T-helper 2 cell treated with Interferon-gamma antibody and Interleukin-4, amounts not matched to agents 5 μg/mL and 100 μg/mL, for 36 hours (primary cell): ENCODE data around the gene FOS.
"Not testable (repeated sequence)": the region's sequence is repeated elsewhere in the genome, so short reads cannot be mapped to it uniquely, and the experiment has no call there.

Experiments
- DNase-seq: peaks from one replicate; pipeline ENCODE4 v3.0.0; 2021; ENCODE audit warnings: low spot score
- H3K27ac Mint-ChIP-seq: one replicate; pipeline ENCODE4 v1.8.0; 2021; ENCODE audit warnings: mild to moderate bottlenecking, mixed read lengths
- H3K27me3 Mint-ChIP-seq: one replicate; pipeline ENCODE4 v1.8.0; 2021; ENCODE audit warnings: low read depth, mixed read lengths
- H3K36me3 Mint-ChIP-seq: one replicate; pipeline ENCODE4 v1.8.0; 2021; ENCODE audit warnings: low read depth, mixed read lengths
- H3K4me1 Mint-ChIP-seq: one replicate; pipeline ENCODE4 v1.8.0; 2021; ENCODE audit warnings: low read depth, mixed read lengths
- H3K4me3 Mint-ChIP-seq: one replicate; pipeline ENCODE4 v1.8.0; 2022; ENCODE audit warnings: mild to moderate bottlenecking, moderate library complexity, mixed read lengths
- H3K9me3 Mint-ChIP-seq: one replicate; pipeline ENCODE4 v1.8.0; 2021; ENCODE audit warnings: mixed read lengths

Gene FOS

DNA sequence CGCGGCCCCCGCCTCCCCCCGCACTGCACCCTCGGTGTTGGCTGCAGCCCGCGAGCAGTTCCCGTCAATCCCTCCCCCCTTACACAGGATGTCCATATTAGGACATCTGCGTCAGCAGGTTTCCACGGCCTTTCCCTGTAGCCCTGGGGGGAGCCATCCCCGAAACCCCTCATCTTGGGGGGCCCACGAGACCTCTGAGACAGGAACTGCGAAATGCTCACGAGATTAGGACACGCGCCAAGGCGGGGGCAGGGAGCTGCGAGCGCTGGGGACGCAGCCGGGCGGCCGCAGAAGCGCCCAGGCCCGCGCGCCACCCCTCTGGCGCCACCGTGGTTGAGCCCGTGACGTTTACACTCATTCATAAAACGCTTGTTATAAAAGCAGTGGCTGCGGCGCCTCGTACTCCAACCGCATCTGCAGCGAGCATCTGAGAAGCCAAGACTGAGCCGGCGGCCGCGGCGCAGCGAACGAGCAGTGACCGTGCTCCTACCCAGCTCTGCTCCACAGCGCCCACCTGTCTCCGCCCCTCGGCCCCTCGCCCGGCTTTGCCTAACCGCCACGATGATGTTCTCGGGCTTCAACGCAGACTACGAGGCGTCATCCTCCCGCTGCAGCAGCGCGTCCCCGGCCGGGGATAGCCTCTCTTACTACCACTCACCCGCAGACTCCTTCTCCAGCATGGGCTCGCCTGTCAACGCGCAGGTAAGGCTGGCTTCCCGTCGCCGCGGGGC, at the start of gene FOS:
Gene FOS, plus strand, starts transcription at position 407 of the 731 bp plus-strand sequence. Its CDS starts 155 bp downstream, at position 562.
- DNase-seq, result peak; percentile 86
- peaks cover 80% of the 10 kb centered on the region for H3K27me3 Mint-ChIP-seq
- peak within 1 kb of the TSS; percentile 88 for H3K4me3 Mint-ChIP-seq
- H3K36me3 Mint-ChIP-seq, result peaks cover 6% of the 10 kb centered on the region
- H3K27ac Mint-ChIP-seq, result peak within 1 kb of the TSS; percentile 93
- H3K4me1 Mint-ChIP-seq, result peaks cover 31% of the 10 kb centered on the region
- H3K9me3 Mint-ChIP-seq, result no peaks in the 10 kb centered on the region

DNA sequence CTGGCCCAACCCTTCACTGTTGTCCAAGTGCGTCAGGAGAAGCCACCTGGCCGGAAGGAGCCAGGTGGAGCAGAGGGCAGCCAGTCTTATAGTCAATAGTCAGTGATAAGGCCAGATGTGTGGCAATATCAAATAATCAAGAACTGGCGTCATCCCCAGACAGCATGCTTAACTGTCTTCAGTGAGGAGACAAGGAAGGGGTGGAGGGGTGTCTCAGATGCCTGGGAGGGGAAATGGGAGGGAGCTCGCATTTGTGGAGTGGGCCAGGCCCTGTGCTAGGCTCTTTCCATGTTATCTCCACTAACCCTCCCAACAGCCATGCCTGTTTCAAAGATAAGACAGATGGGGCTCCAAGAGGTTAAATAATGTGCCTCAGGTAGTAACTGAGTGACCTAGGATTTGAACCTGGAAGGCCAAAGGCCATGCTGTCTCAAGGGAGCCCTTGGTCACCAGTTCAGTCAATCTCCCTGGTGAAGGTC, 48.9 kb upstream of the FOS start:
- no peaks in the 10 kb centered on the region for H3K9me3 Mint-ChIP-seq
- peak overlapping the region; percentile 27 for H3K4me3 Mint-ChIP-seq
- H3K27me3 Mint-ChIP-seq, result peaks cover 16% of the 10 kb centered on the region
- DNase-seq, result no peak
- H3K36me3 Mint-ChIP-seq, result no peaks in the 10 kb centered on the region
- H3K27ac Mint-ChIP-seq, result no peak overlapping the region
- peaks cover 39% of the 10 kb centered on the region for H3K4me1 Mint-ChIP-seq

- Mint-ChIP-seq H3K27me3 (peaks cover 16% of the 10 kb centered on the region), H3K36me3 (no peaks in the 10 kb centered on the region), H3K9me3 (no peaks in the 10 kb centered on the region), H3K4me3 (peak overlapping the region; percentile 27), H3K4me1 (peaks cover 39% of the 10 kb centered on the region), H3K27ac (peak overlapping the region; percentile 53)
- peak; percentile 25 for DNase-seq
These were observed 48.4 kb upstream of the FOS start for GRCh38 chr14:75230140-75230792.

- Mint-ChIP-seq H3K4me3 (no peak overlapping the region), H3K4me1 (peaks cover 39% of the 10 kb centered on the region), H3K27me3 (peaks cover 16% of the 10 kb centered on the region), H3K36me3 (no peaks in the 10 kb centered on the region), H3K27ac (no peak overlapping the region), H3K9me3 (no peaks in the 10 kb centered on the region)
- DNase-seq, result no peak
These were observed 47.3 kb upstream of the FOS start for GRCh38 chr14:75231320-75231719.

DNA sequence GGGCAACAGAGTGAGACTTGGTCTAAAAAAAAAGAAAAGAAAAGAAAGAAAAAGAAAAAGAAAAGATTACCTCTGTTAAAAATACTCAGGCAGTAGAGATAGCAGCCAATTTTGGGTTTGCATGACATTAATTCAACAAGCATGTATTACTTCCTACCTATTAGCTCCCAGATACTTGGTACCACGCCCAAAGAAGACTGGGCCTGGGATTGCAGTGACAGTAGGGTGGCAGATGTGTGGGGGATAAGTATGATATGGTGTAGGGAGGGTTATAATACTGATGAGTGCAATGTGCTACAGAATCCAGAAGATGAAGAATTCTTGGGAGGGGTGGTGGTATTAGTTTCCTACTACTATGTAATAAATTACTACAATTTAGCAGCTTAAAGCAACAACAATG, 46.4 kb upstream of the FOS start:
- Mint-ChIP-seq H3K27ac (peak overlapping the region; percentile 45), H3K27me3 (peaks cover 19% of the 10 kb centered on the region), H3K9me3 (no peaks in the 10 kb centered on the region), H3K4me1 (peaks cover 39% of the 10 kb centered on the region), H3K4me3 (no peak overlapping the region), H3K36me3 (no peaks in the 10 kb centered on the region)
- no peak for DNase-seq

- Mint-ChIP-seq H3K36me3 (no peaks in the 10 kb centered on the region), H3K27me3 (peaks cover 21% of the 10 kb centered on the region), H3K9me3 (no peaks in the 10 kb centered on the region), H3K4me1 (peaks cover 39% of the 10 kb centered on the region), H3K4me3 (no peak overlapping the region), H3K27ac (peak overlapping the region; percentile 55)
- no peak for DNase-seq
These were observed 46.0 kb upstream of the FOS start for GRCh38 chr14:75232597-75232996.

- no peaks in the 10 kb centered on the region for H3K9me3 Mint-ChIP-seq
- H3K36me3 Mint-ChIP-seq, result no peaks in the 10 kb centered on the region
- peaks cover 24% of the 10 kb centered on the region for H3K4me1 Mint-ChIP-seq
- no peak overlapping the region for H3K4me3 Mint-ChIP-seq
- peaks cover 18% of the 10 kb centered on the region for H3K27me3 Mint-ChIP-seq
- no peak for DNase-seq
- no peak overlapping the region for H3K27ac Mint-ChIP-seq
These were observed 44.2 kb upstream of the FOS start for GRCh38 chr14:75234173-75235115.

DNA sequence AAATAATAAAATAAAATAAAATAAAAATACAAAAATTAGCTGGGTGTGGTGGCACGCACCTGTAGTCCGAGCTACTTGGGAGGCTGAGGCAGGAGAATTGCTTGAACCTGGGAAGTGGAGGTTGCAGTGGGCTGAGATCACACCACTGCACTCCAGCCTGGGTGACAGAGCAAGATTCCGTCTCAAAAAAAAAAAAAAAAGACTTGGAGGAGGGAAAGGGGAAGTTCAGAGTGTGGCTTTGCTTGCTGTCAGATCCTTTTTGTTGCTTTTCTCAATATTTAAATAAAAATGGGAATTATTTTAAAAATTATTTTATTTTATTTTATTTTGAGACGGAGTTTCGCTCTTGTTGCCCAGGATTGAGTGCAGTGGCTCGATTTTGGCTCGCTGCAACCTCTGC, 43.4 kb upstream of the FOS start:
- not testable (repeated sequence) for DNase-seq, H3K4me3 Mint-ChIP-seq, H3K27ac Mint-ChIP-seq, H3K9me3 Mint-ChIP-seq, H3K36me3 Mint-ChIP-seq
- peaks cover 16% of the 10 kb centered on the region for H3K4me1 Mint-ChIP-seq
- H3K27me3 Mint-ChIP-seq, result peaks cover 26% of the 10 kb centered on the region

- Mint-ChIP-seq H3K4me3 (no peak overlapping the region), H3K9me3 (no peaks in the 10 kb centered on the region), H3K4me1 (peaks cover 8% of the 10 kb centered on the region), H3K27ac (no peak overlapping the region), H3K27me3 (peaks cover 27% of the 10 kb centered on the region), H3K36me3 (no peaks in the 10 kb centered on the region)
- no peak for DNase-seq
These were observed 42.2 kb upstream of the FOS start for GRCh38 chr14:75236467-75236866.

GRCh38 chr14:75236901-75237419, 41.7 kb upstream of the FOS start:
- no peaks in the 10 kb centered on the region for H3K9me3 Mint-ChIP-seq
- peaks cover 27% of the 10 kb centered on the region for H3K27me3 Mint-ChIP-seq
- DNase-seq, result no peak
- H3K36me3 Mint-ChIP-seq, result no peaks in the 10 kb centered on the region
- H3K4me3 Mint-ChIP-seq, result no peak overlapping the region
- peaks cover 8% of the 10 kb centered on the region for H3K4me1 Mint-ChIP-seq
- H3K27ac Mint-ChIP-seq, result no peak overlapping the region

- Mint-ChIP-seq H3K4me1 (no peaks in the 10 kb centered on the region), H3K27ac (no peak overlapping the region), H3K27me3 (peaks cover 29% of the 10 kb centered on the region), H3K9me3 (no peaks in the 10 kb centered on the region), H3K4me3 (no peak overlapping the region), H3K36me3 (no peaks in the 10 kb centered on the region)
- DNase-seq, result no peak
These were observed 39.7 kb upstream of the FOS start for GRCh38 chr14:75238756-75239455.

DNA sequence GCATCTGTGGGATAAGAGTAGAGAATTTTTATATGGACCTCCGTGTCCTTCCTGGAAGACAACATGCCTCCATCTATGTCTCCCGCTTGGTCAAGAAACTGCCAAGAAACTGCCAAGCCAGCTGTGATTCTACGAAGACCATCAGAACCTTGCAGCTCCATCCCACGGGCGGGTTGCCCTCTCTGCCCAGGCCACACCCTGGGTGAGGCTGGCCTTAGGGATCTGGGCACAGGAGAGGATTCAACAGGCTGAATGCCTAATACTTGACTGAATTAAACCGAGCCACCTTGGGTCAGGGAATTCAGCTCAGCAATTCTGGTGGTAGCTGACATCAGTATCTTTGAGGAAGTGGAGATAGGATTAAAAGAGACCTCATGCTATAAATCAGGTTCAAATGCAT, 37.8 kb upstream of the FOS start:
- Mint-ChIP-seq H3K9me3 (no peaks in the 10 kb centered on the region), H3K4me3 (no peak overlapping the region), H3K36me3 (no peaks in the 10 kb centered on the region), H3K27ac (no peak overlapping the region), H3K4me1 (no peaks in the 10 kb centered on the region), H3K27me3 (peaks cover 42% of the 10 kb centered on the region)
- DNase-seq, result no peak

- DNase-seq, result no peak
- H3K9me3 Mint-ChIP-seq, result no peaks in the 10 kb centered on the region
- H3K36me3 Mint-ChIP-seq, result no peaks in the 10 kb centered on the region
- H3K27me3 Mint-ChIP-seq, result peaks cover 46% of the 10 kb centered on the region
- H3K27ac Mint-ChIP-seq, result no peak overlapping the region
- H3K4me1 Mint-ChIP-seq, result peaks cover 11% of the 10 kb centered on the region
- no peak overlapping the region for H3K4me3 Mint-ChIP-seq
These were observed 35.9 kb upstream of the FOS start for GRCh38 chr14:75242546-75243273.
